ENCODE measurements around the gene USP49.

The USP49 gene

GRCh38 chr6:41757931-41758640 is 137.1 kb downstream of the USP49 start:
- DNase-seq (ENCODE audit: low read depth) = no peak
- TF ChIP-seq CTCF (IDR thresholded peaks at IDR 0.05; ENCODE audit: low read length, missing control alignments) = no peak
- H3K4me3 ChIP-seq (replicated peaks; ENCODE audit: low read depth, low read length) = no peak overlapping the region

- no peak for DNase-seq (ENCODE audit: low read depth)
- TF ChIP-seq CTCF (IDR thresholded peaks at IDR 0.05; ENCODE audit: low read length, missing control alignments) = no peak
- H3K4me3 ChIP-seq (replicated peaks; ENCODE audit: low read depth, low read length) = no peak overlapping the region
Observed at GRCh38 chr6:41757271-41757670, 137.9 kb downstream of the USP49 start.

- no peak for TF ChIP-seq CTCF (IDR thresholded peaks at IDR 0.05; ENCODE audit: low read length, missing control alignments)
- H3K4me3 ChIP-seq (replicated peaks; ENCODE audit: low read depth, low read length) = no peak overlapping the region
- no peak for DNase-seq (ENCODE audit: low read depth)
Observed at GRCh38 chr6:41756354-41756753, 138.8 kb downstream of the USP49 start.

- no peak for TF ChIP-seq CTCF (IDR thresholded peaks at IDR 0.05; ENCODE audit: low read length, missing control alignments)
- no peak overlapping the region for H3K4me3 ChIP-seq (replicated peaks; ENCODE audit: low read depth, low read length)
Observed at GRCh38 chr6:41755895-41756294, 139.3 kb downstream of the USP49 start.

GRCh38 chr6:41750374-41750773 is 144.8 kb downstream of the USP49 start:
- no peak overlapping the region for H3K4me3 ChIP-seq (replicated peaks; ENCODE audit: low read depth, low read length)
- DNase-seq (ENCODE audit: low read depth) = no peak
- no peak for TF ChIP-seq CTCF (IDR thresholded peaks at IDR 0.05; ENCODE audit: low read length, missing control alignments)

More at GRCh38 chr6:41755895-41756294, 139.3 kb downstream of the USP49 start:
- no peak for DNase-seq (ENCODE audit: low read depth)

- no peak for DNase-seq (ENCODE audit: low read depth)
- TF ChIP-seq CTCF (IDR thresholded peaks at IDR 0.05; ENCODE audit: low read length, missing control alignments) = no peak
- no peak overlapping the region for H3K4me3 ChIP-seq (replicated peaks; ENCODE audit: low read depth, low read length)
Observed at GRCh38 chr6:41748542-41748941, 146.6 kb downstream of the USP49 start.

GRCh38 chr6:41748102-41748477 is 147.1 kb downstream of the USP49 start:
- no peak for DNase-seq (ENCODE audit: low read depth)
- H3K4me3 ChIP-seq (replicated peaks; ENCODE audit: low read depth, low read length) = no peak overlapping the region
- TF ChIP-seq CTCF (IDR thresholded peaks at IDR 0.05; ENCODE audit: low read length, missing control alignments) = no peak
